ENCODE data around the gene GDF10.

The GDF10 gene

DNA sequence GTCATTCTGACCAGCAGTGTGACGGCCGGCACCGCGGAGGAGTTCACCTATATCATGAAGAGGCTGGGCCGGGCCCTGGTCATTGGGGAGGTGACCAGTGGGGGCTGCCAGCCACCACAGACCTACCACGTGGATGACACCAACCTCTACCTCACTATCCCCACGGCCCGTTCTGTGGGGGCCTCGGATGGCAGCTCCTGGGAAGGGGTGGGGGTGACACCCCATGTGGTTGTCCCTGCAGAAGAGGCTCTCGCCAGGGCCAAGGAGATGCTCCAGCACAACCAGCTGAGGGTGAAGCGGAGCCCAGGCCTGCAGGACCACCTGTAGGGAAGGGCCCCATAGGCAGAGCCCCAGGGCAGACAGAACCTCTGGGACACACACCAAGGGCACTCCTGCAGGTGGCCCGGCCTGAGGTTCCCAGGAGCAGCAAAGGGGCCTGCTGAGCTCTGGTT is 57.2 kb downstream of the GDF10 start:
- DNase-seq, result no peak

DNA sequence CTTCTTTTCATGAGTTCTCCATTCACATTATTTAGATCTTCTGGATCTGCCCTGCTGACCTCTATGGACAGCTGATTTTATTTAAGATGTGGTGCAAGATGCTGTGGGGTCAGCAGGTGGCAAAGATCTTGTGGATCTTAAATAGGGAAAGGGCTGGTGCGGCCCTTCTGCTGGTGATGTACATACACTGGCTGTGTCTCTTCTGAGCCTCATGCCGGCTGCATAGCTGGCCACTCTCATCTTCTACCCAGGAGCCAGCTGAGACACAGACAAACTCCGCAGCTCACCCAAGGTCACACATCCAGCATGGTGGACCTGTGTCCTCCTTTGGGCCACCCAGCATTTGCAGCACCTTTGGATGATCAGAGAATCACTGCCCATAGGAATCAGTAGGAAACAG is 57.9 kb downstream of the GDF10 start:
- DNase-seq, result no peak

DNA sequence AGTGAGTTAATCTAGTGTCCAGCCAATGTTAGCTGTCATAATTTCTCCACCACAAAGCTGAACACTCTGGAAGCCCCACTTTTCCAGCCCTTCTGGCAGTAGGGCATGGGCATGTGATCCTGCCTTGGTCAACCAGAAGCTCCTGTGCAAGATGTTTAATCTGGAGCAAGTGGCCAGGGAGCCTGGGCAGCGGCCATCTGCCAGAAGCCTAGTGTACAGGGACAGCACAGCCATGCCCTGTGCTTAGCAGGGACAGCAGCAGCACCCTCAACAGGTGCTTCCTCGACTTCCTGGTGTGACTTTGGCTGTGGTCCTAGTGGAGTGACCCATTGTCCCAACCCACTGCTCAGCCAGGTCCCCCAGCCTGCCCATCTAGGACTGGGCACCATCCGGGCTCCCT is 58.5 kb downstream of the GDF10 start:
- DNase-seq, result no peak

- DNase-seq, result no peak
These were observed 59.1 kb downstream of the GDF10 start for GRCh38 chr10:47359101-47359500.

DNA sequence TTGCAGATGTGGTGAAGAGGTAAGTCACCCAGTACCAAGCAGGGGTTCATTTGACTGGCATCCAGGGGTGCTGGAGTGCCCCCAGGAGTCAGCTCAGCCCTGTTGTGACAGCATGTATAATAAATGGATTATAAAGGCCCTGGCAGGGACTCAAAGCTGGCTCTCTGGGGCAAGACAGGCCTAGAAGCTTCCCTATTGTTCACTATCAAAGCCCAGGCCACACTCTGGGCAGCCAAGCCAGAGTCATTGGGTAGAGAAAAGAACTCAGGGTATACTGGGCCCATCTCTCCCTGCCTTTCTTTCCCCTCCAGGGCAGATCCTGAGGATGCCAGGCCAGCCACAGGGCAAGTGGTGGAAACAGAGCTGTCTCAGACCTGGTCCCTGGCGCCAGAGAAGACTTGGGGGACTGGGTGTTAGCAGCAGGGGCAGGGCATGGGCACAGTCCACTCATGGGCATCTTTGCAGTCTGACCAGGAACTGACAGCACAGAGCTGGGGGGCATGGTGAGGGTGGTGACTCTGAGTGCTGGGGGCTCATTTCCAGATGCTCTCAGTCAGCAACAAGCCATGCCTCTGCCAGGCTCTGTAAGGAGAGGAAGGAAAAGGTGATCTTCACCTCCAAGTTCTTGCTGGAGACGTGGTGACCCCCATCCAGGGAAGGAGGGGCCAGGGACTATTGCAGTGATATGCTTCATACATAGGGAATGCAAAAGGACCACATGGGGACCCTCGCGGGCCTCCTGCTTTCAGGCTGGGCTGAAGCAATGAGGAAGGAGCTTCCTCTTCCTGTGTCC is 59.8 kb downstream of the GDF10 start:
- DNase-seq, result no peak

DNA sequence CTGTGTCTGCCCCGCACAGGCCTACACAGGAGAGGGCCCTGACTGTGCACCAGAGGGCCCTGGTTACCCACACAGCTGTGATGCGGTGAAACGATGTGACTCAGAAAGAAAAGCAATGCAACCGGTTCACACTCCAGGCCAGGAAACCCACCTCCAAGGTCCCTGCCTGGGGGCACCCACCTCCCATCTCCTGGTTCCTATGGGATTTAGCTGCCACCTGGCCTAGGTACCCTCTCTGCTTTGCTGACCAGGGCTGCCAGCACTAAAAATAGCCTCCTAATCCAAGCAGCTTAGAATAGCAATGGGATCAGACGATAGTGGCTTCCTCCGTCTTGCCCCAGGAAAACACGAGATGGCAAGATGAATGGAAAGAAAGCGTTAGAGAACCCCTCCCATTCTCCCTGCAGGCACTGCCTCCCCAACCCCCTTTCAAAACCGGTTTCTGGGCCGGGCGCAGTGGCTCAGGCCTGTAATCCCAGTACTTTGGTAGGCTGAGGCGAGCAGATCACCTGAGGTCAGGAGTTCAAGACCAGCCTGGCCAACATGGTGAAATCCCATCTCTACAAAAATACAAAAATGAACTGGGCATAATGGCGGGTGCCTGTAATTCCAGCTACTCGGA is 60.5 kb downstream of the GDF10 start:
- no peak for DNase-seq

DNA sequence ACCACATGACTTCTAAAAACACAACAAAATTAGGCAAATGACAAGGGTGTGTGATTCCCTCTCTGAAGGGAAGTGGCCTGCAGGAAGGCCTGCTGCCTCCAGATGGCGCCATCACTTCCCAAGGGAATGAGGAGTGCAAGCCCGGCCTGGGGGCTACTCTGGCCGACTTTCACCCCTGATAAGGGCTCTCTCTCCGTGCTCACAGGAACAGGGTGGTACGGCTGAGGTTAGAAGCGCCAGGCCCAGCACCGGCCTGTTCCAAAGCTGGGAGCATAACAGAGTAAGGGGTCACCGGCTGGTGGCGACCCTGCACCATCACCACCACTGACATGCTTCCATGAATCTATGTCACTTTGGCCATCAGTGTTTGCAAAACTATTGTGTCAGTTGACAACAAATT is 61.3 kb downstream of the GDF10 start:
- no peak for DNase-seq

DNA sequence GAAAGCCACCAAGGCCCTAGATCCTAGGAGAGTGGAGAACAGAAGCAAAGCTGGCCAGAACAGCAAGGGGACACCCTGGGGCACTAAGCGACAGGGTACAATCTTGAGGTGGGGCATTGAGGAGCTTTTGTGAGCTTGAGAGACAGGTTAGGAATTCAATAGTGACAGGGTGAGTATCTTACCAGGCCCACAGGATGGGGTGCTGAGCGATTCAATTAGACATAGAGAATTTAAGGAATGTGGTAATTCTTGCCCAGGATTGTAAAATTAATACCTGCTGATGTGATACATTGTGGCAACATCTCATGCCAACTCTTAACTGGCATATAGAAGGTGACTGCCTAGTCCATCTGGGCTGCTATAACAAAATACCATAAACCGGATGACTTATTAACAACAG is 62.2 kb downstream of the GDF10 start:
- DNase-seq, result no peak

All from NCI-H1048 (cell line).